ENCODE data around the gene PDZRN4.
"Not testable (repeated sequence)": the region's sequence is repeated elsewhere in the genome, so short reads cannot be mapped to it uniquely, and the experiment has no call there.

The PDZRN4 gene

GRCh38 chr12:41589878-41590277 lies 401.8 kb downstream of the PDZRN4 start:
- DNase-seq: no peak

- DNase-seq: no peak
Observed at GRCh38 chr12:41596190-41596589, 408.1 kb downstream of the PDZRN4 start.

- DNase-seq: no peak
Observed at GRCh38 chr12:41604830-41605229, 416.7 kb downstream of the PDZRN4 start.

GRCh38 chr12:41605545-41606305 lies 417.6 kb downstream of the PDZRN4 start:
- no peak for DNase-seq

GRCh38 chr12:41606468-41607445 lies 418.6 kb downstream of the PDZRN4 start:
- DNase-seq: no peak

- no peak for DNase-seq
Observed at GRCh38 chr12:41612892-41613557, 424.9 kb downstream of the PDZRN4 start.

- DNase-seq: not testable (repeated sequence)
Observed at GRCh38 chr12:41615174-41615573, 427.1 kb downstream of the PDZRN4 start.

- no peak for DNase-seq
Observed at GRCh38 chr12:41619705-41620104, 431.6 kb downstream of the PDZRN4 start.

GRCh38 chr12:41621291-41621690 lies 433.2 kb downstream of the PDZRN4 start:
- DNase-seq: no peak

Data from CD4-positive, alpha-beta T cell treated with Interferon gamma for 1 hour (primary cell).